ENCODE data around the gene TLR9.
"Not testable (repeated sequence)": the region's sequence is repeated elsewhere in the genome, so short reads cannot be mapped to it uniquely, and the experiment has no call there.

TLR9 gene

DNA sequence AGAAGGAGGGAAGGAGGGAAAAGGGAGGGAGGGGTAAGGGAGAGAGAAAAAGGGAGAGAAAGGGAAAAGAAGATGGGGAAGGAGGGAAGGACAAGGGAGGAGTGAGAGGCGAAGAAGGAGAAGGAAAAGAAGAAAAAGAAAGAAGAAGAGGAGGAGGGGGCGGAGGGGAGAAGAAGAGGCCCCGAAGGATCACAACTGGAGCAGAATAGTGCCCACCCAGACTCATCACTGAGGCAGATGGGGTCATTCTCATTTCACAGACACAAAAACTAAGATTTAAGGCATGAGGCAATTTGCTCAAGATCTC, 30.2 kb downstream of the TLR9 start:
- DNase-seq (ENCODE audit: low read depth) = no peak

DNA sequence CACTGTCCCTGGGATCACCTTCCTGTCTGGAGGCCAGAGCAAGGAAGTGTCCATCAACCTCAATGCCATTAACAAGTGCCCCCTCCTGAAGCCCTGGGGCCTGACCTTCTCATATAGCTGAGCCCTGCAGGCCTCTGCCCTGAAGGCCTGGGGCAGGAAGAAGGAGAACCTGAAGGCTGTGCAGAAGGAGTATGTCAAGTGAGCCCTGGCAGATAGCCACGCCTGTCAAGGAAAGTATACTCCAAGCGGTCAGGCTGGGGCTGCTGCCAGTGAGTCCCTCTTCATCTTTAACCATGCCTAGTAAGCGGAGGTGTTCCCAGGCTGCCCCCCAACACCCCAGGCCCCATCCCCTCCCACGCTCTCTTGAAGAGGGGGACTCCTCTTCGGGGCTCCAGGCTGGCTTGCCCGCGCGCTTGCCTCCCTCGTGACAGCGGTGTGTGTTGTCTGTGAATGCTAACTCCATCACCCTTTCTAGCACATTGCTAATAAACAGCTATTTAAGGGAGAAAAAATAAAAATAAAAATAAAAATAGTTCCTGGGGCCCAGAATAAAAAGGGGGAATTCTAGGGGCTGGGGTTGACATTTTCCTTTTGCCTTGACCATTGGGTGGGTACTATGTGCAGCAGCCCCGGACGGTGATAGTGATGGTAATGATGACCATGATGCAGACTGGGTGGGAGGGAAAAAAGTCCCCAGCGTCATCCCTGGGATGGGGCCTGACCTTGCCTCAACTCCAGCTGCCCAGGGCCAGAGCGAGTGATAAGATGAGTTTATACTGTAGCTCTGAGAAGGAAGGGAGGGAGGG, 30.8 kb downstream of the TLR9 start:
- no peak for DNase-seq (ENCODE audit: low read depth)

DNA sequence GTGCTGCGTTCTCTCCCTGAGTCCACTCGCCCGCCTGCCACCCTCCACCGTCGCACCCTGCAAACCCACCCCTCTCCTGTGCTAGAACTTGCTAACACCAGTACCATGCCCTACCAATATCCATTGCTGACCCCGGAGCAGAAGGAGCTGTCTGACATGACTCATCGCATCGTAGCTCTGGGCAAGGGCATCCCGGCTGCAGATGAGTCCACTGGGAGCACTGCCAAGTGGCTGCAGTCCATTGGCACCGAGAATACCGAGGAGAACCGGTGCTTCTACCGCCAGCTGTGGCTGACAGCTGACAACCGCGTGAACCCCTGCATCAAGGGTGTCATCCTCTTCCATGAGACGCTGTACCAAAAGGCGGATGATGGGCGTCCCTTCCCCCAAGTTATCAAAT, 32.4 kb downstream of the TLR9 start:
- DNase-seq (ENCODE audit: low read depth) = no peak

DNA sequence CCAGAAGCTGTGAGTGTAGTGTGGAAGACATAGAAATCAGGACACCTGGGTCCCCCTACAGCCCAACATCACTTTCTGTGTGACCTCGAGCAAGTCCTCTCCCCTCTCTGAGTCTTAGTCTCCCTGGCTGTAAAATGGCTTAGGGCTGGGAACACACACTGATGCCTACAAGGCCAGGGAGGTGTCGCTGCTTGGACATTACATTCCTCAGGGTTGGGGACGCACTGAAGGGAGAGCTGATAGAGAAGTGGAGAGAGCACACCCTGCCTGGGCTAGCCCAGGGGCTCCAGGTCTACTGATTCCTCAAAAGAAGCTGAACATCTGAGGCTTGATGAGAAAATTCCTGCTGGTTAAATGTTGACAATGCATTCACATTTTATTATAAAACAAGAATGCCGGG, 33.8 kb downstream of the TLR9 start:
- no peak for DNase-seq (ENCODE audit: low read depth)

DNA sequence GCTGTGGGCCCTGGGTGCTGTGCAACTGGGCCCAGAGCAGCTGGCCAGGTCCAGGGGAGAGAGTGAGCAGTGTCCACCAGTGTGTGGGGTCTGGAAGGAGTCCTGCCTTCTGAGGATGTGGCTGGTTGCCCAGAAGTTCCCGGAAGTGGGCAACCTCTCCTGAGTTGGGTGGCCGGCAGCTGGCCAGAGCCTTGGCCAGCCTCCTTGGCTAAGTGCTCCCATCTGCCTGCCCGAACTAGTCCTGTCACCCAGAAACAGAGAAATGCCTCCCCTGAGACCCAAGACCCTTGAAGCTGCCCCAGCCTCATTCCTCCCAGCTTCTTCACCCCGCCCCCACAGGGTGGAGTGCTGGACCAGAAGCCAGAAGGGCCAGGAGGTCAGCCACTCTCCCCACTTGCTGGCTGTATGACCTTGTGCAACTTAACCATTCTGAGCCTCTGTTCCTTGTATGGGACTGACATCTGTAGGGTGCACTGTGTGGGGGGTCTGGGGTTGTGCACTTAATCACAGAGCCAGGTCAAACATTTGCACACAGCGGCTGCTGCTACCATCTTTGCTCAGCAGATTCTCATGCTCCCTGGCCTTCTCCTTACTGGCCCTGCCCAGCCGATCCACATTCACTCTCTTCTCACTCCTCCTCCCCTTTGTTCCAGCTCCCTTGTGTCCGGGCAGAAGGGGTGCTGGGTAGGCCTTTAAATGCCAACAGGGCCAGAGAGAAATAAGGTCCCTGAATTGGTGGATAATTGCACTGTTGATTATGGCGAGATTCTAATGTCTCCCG, 35.0 kb downstream of the TLR9 start:
- no peak for DNase-seq (ENCODE audit: low read depth)

DNA sequence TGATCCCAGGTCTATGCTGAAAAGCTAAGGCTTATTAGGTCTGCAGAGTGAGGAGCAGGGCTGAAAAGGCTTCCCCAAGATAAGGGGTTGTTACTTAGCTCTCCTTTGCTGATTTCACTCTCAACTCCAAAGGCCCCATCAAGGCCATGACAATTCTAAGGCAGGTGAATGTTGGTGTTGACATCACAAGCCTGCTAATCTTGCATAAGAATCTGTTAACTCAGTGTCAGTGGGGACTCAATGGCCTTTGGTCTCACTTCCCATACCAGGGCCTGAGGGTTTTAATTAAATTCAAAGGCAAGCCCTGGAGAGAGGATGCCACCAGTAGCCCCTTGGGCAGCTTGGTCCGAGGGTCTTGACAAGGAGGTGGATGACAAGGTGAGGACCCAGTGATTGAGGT, 36.9 kb downstream of the TLR9 start:
- DNase-seq (ENCODE audit: low read depth) = no peak

DNA sequence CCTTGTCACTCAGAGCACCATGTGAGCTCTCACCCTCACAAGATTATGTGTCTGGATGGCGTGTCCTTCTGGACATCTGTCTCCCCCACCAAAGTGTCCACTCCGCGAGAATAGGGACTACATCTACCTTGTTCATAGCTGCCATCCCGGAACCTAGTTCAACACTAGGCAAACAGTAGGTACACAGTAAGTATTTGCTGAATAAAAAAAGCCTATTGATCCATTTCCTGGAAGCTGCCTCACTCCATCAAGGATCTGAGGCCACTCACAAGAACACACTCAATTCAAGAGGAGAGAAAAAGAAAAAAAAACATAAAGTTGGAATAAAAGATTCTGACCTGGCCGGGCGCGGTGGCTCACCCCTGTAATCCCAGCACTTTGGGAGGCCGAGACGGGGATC, 38.7 kb downstream of the TLR9 start:
- no peak for DNase-seq (ENCODE audit: low read depth)

DNA sequence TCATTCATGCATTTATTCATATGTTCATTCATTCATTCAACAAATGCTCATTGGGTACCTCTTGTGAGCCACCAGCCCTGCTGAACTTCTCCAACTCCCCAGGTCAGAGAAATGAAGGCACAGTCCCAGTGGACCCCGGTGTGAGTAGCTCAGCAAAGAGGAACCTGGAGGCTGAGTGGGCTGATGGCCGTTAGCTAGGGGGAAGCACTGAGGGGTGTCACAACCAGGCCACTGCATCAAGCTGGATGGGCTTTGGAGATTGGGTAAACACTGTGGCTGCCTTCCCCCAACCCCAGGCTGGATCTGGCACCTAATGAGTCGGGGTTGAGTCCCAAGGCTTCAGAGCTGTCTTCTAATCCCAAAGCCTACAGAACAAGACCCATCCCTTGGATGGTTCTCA, 39.6 kb downstream of the TLR9 start:
- no peak for DNase-seq (ENCODE audit: low read depth)

DNA sequence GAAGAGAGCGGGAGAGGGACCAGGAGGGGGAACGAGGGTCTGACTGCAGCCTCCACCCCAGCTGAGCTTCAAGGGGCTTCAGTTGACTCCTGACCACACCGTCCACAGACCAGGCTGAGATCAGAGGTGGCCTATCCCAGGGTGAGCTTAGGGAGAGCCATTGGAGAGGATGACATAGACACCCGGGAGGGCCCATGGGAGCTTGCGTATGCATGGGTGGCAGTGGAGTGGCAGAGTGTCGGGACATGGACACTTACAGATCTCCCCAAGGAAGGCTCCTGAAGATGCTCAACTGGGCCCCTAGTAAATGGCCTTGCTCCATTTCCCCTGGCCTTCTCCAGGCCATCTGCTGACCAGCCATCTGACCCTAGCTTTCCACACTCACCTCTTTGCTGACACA, 40.1 kb downstream of the TLR9 start:
- DNase-seq (ENCODE audit: low read depth) = no peak

DNA sequence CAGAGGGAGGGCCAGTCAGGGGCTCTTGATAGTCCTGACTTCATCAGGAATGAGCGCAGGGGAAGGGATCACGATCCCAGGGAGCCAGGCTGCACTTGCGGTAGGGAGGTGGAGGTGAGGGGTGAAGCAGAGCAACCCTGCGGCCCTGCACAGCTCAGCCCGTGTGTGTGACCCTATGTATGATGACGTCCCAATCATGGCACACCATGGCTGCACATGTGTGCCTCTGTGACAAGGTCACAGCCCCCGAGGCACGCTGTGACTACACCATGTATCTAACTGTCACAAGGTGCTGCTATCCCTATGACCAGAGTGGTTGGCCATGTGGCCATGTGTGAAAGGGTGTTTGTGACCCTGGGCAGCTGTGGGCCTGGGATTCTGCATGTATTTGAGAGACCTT, 40.8 kb downstream of the TLR9 start:
- no peak for DNase-seq (ENCODE audit: low read depth)

DNA sequence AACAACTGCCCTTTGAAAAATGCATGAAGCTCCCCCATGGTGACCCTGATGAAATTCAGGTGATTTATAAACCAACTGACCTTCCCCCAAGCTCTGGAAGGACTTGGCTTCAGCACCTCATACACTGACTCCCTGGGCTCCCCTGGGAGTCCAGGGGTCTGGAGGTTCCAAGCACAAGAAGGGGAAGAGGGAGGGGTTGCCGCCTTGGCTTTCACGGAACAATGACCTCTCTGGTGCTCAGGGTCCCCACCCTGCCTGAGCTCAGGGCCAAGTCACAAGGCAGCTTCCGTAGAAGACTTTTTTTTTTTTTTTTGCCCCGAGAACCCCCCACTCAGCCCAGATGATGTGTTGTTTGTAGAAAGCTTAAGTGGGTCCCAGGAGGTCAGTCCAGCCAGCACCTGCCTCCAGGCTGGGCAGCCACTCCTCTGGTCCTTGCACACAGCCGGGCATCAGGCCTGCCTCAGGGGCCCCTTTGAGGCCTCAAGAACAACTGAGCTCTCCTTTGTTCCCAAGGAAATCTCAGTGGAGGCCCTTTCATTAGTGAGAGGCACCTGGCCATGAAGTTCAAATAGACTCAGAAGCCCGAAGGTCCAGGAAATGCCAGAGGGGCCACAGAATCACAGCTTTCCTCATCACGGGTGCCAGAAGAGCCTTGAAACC, 41.5 kb downstream of the TLR9 start:
- DNase-seq (ENCODE audit: low read depth) = no peak

DNA sequence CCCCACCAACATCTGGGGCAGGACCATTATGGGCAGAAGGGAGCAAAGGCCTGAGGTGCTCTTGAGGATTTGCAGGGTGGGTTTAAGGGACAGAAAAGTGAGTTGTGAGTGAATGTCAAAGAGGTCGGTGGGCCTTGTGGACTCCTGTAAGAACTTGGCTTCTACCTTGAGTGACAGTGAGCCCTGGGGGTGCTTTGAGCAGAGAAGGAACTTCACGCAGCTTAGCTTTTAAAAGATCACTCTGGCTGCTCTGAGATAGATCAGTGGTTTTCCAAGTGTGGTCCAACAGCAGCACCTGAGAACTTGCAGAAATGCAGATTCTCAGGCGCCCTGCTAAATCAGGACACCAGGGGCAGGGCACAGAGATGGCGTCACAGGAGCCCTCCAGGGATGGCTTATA, 42.8 kb downstream of the TLR9 start:
- no peak for DNase-seq (ENCODE audit: low read depth)

DNA sequence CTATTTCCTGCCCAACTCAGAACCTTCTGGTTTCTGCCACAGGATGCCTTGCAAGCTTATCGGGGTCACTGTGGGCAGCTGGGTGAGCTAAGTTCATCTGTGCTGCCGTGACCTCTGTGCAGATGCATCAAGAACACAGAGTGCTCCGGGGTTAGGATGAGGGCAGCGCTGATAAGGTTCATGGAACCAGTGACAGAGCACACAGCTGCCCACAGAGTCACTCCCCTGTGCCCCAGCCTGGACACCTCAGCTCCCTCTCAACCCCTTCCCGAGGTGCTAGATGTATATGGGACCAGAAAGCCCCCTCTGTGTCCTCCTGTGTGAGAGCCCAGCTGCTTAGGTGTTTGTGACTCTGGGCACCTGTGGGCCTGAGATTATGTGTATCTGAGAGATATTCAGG, 43.2 kb downstream of the TLR9 start:
- DNase-seq (ENCODE audit: low read depth) = no peak

DNA sequence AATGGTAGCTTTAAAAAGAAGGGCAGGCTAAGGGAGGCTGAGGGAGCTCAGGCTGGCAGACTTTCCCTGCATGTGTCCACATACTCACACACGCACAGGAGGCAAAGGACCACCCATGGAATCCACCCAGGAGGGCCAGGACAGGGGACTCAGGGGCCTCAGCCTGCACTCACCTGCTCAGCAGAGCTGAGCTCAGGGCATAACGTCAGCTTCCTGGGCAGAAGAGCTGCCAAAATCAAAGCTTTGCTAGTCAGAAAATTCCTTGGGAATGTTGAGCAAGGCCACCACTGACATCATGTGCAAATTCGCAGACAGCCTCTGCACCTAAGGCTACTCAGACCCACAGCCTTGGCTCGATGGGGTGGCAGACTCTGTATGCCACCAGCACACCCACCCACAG, 43.9 kb downstream of the TLR9 start:
- no peak for DNase-seq (ENCODE audit: low read depth)

DNA sequence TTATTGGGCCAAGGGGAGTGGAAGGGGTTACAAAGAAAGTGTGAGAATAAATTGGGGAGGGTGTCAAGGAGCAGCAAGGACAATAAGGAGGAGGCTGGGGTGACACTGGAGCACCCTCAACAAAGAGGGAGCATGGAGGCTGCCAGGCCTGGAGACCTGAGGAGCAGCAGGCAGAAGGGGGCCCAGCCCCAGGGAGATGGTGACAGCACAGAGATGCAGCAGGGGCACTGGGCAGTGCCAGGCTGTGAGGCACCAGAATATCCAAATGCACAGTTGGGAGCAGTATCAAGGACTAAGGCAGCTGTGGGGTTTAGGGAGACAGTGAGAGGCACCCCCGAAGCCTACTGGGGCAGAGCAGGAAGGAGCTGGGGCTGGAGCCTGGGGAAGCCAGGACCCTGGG, 46.9 kb downstream of the TLR9 start:
- DNase-seq (ENCODE audit: low read depth) = no peak

DNA sequence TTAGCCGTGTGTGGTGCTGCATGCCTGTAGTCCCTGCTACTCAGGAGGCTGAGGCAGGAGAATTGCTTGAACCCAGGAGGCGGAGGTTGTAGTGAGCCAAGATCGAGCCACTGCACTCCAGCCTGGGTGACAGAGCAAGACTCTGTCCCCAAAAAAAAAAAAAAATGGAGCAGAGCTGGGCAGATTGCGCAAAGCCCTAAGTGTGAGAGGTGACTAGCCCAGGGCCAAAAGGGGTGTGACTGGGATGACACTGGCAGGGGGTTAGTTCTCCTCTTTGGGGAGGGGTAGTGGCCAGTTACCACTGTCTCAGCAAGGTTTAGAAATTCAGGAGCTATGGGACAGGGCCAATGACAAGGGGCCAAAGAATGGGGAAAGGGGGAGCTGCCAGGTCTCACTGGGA, 47.3 kb downstream of the TLR9 start:
- not testable (repeated sequence) for DNase-seq (ENCODE audit: low read depth)

DNA sequence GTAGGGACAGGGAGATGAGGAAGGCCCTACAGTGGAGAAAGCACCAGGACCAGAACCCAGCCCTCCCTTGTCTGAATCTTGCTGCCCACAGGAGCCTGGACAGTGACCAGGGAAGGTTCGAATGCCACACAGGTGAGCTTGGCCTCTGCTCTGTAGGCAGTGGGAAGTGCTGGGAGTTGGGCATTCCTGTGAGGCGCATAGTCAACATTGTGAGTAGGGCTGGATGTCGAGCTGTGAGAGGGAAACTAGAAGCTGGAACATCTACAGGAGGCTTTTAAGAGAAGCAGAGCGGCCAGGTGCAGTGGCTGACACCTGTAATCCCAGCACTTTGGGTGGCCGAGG, 47.8 kb downstream of the TLR9 start:
- no peak for DNase-seq (ENCODE audit: low read depth)

DNA sequence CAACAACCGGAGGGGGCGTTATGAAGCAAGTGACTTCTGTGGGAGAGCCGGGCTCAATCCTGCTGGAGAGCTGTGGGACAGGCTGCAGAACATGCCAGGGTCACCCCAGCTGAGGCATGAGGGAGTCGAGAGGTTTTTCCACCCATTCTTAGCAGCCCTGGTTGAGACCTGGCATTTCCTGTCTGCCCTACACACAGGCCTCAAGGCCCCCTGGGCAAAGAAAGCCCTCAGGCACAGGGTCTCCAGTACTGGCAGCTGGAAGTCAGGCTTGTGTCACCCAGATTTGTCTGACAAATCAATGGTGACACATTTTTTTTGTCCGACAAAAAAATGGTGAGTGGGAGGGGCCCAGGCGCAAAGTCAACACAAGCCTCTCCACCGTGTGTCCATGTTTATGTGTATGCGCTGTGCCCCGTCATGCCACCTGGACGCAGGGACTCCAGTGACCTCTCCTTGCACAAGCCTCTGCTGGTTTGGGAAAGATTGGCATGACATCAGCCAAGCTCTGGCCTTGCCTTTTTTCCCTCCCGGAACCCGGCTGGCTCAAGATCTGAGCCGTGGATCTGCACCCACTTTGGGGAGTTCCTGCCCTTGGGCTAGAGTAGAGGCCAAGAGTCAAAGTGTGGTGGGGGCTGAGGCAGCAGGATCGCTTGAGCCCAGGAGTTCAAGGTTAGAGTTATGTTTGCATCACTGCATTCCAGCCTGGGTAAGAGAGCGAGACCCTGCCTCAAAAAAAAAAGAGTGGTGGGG, 48.3 kb downstream of the TLR9 start:
- no peak for DNase-seq (ENCODE audit: low read depth)

DNA sequence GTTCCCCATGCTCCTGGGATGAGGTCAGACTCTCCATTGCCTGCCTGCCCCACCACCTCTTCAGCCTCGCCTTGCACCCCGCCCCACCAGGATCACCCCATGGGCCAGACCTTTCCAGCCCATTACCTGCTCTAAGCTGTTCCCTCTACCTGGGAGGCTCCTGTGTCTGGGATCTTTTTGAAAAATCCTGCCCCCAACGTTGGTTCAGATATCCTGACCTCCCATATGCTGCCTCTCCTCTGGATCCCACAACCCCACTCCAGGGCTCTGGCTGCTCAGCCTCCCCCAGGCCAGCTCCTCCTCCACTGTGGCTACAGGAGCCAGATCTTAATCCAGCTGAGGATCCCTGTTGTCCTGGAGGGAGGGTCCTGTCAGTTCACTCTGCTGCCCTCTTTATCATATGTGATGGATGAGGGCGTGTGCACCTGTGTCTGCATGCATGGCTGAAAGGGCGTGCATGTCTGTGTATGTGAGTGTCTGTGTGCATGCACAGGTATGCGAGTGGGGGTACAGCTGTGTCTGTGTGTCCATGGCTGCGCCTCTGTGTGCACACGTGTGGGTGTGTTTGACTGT, 49.2 kb downstream of the TLR9 start:
- no peak for DNase-seq (ENCODE audit: low read depth)

DNA sequence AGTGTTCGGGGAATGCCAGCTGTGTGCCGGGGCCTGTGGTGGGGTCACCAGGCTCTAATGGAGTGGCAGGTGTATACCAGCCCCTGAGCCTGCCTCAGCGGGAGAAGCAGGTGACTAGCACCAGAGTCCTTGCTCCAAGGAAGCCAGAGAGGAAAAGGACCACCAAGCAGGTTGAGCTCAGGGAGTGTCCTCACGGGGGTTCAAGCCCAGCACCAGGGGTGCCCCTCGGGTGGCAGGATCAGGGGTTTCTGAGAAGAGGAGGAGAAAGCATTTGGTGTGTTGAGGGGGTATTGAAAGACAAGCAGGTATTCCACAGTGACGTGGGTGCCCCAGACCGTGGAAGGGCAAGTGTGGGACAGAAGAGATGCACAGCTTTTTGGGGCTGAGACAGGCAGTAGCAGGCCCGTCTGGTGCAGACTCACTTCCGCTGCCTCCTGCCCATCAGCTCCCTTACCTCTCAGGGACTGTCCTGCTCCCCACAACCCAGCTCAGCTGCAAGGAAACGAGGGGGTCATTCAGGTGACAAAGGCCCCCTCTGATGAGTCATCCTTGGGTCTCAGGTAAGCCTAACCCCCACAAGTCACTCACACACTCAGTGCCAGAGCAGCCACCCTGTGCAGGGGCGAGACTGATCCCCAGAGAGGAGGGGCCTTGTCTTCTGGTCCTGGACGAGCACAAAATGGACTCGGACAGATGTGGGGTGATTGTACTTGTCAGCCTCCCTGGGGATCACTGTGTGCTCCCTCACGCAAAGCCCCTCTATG, 49.8 kb downstream of the TLR9 start:
- no peak for DNase-seq (ENCODE audit: low read depth)

DNA sequence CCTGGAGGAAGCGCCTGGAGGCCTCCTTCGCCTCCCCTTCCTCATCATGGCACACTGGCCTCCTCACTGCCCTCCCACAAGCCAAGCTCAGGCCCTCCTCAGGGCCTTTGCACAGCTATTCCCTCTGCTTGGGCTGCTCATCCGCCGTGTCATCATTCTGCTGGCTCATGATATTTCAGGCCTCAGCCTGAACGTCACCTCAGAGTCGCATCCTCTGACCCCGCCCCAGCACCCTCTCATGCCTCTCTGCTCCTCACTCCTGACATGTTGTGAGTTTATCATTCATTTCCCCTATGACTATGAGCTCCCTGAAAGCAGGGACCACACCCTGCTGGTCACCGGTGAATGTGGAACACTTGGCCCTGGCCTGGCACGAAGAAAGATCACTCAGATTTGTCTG, 50.5 kb downstream of the TLR9 start:
- DNase-seq (ENCODE audit: low read depth) = no peak

DNA sequence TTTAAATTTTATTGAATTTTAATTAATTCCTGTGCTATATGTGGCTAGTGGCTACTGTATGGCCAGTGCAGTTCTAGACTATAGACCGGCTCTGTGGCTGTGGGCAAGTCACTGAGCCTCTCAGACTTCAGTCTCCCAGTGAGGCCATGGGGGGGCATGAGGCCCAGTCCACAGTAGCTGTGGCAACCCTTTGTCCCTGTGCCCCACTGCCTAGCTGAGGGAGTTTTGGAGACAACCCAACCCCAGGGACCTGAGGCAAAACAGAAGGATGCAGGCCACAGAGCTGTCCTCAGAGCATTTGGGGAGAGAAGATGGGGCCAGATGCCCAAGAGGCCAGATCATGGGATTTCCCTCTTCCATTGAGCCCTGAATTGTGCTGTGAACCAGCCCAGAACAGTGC, 52.3 kb downstream of the TLR9 start:
- DNase-seq (ENCODE audit: low read depth) = no peak

Measured in T follicular helper cell (primary cell).